Nephron progenitor cell (in vitro differentiated cells): ENCODE measurements around the gene MUC3A.

Experiments used
- DNase-seq: peaks from one replicate; pipeline ENCODE4 v3.0.0; 2021
- H3K27ac Mint-ChIP-seq: 2 replicates; pipeline ENCODE4 v1.8.0; 2021; ENCODE audit warnings: mild to moderate bottlenecking, moderate library complexity, mixed read lengths
- H3K27me3 Mint-ChIP-seq: 2 replicates; pipeline ENCODE4 v1.8.0; 2021; ENCODE audit warnings: mild to moderate bottlenecking, low read depth, mixed read lengths; ENCODE audit not compliant: poor library complexity
- H3K36me3 Mint-ChIP-seq: 2 replicates; pipeline ENCODE4 v1.8.0; 2021; ENCODE audit warnings: low read depth, mixed read lengths
- H3K4me1 Mint-ChIP-seq: 2 replicates; pipeline ENCODE4 v1.8.0; 2021; ENCODE audit warnings: mixed read lengths
- H3K4me3 Mint-ChIP-seq: 2 replicates; pipeline ENCODE4 v1.8.0; 2021; ENCODE audit warnings: mild to moderate bottlenecking, moderate library complexity, mixed read lengths
- H3K9me3 Mint-ChIP-seq: 2 replicates; pipeline ENCODE4 v1.8.0; 2021; ENCODE audit warnings: mild to moderate bottlenecking, moderate library complexity, mixed read lengths
- TF ChIP-seq, protein P1 (sequence below): fragments of 200-600 bp; sonication (generic); IDR thresholded peaks from 2 replicates; pipeline ENCODE4 v1.5.0; 2021; ENCODE audit warnings: antibody characterized with exemption

The MUC3A gene

DNA sequence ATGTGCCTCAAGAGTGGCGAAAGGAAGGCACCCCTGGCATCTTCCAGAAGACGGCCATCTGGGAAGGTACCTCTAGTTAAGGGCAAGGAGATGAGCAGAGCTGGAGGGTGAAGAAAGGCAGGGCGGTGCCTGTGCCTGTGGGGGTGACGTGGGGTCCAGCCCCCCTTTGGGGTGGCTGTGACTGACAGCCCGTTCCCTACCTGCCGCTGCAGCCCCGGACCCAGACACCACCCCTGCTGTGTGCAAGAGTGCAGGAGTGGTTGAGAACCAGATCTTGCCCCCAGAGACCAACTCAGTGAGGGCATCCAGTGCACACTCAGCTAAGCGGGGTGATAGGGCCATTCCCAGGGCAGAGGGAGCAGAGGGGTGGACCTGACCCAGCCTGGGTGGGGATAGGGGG lies 66.3 kb downstream of the MUC3A start:
- Mint-ChIP-seq H3K4me3 (peak overlapping the region; percentile 52), H3K27me3 (peaks cover 26% of the 10 kb centered on the region), H3K27ac (peak overlapping the region; percentile 91), H3K36me3 (peaks cover 21% of the 10 kb centered on the region), H3K4me1 (peaks cover 41% of the 10 kb centered on the region), H3K9me3 (no peaks in the 10 kb centered on the region)
- TF ChIP-seq, protein P1, sequence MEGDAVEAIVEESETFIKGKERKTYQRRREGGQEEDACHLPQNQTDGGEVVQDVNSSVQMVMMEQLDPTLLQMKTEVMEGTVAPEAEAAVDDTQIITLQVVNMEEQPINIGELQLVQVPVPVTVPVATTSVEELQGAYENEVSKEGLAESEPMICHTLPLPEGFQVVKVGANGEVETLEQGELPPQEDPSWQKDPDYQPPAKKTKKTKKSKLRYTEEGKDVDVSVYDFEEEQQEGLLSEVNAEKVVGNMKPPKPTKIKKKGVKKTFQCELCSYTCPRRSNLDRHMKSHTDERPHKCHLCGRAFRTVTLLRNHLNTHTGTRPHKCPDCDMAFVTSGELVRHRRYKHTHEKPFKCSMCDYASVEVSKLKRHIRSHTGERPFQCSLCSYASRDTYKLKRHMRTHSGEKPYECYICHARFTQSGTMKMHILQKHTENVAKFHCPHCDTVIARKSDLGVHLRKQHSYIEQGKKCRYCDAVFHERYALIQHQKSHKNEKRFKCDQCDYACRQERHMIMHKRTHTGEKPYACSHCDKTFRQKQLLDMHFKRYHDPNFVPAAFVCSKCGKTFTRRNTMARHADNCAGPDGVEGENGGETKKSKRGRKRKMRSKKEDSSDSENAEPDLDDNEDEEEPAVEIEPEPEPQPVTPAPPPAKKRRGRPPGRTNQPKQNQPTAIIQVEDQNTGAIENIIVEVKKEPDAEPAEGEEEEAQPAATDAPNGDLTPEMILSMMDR, result no peak
- DNase-seq, result no peak

DNA sequence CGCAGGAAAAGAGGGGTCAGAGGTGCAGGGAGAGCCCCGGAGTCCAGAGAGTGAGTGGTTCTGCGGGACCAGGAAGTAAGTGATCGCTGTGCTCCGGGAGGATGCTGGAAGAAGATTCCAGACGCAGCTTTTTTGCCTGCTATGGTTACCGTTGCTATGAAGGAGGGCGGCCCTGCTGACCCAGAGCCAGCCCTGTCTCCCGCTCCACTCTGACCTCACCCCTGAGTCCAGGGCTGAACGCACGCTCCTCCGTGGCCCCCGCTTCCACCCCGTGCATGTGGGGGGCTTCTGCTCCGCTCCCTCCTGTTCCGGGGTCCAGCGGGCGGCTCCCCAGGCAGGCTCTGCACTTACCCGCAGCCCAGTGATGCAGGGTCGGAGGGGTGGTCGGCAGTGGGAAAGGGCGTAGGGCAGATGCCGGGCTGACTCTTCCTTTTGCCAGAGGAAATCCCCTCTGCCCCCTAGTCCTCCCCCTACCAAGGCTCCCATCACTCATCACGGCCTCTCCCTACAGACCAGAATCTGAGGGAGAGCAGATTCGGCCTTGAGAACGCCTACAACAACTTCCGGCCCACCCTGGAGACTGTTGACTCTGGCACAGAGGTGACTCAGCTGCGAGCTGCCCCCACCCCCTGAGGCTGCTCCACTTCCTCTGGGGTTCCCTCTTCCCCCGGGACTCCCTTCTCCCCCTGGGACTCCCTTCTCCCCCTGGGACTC lies 67.9 kb downstream of the MUC3A start:
- peak; percentile 65 for DNase-seq
- TF ChIP-seq, protein P1, result no peak
- H3K27me3 Mint-ChIP-seq, result peaks cover 31% of the 10 kb centered on the region
- peaks cover 15% of the 10 kb centered on the region for H3K36me3 Mint-ChIP-seq
- H3K27ac Mint-ChIP-seq, result peak overlapping the region; percentile 98
- no peaks in the 10 kb centered on the region for H3K9me3 Mint-ChIP-seq
- peak overlapping the region; percentile 76 for H3K4me3 Mint-ChIP-seq
- H3K4me1 Mint-ChIP-seq, result peaks cover 52% of the 10 kb centered on the region
